H9 (cell line): Measurements from ENCODE around the gene ANKRD55. TPM values are rescaled to one million over a fixed set of nuclear protein-coding genes. Genes with fewer than 3 reads are reported as not detected.

Source experiments
- DNase-seq: peaks from one replicate; pipeline ENCODE4 v3.0.0-alpha.2; 2017
- H2AFZ ChIP-seq: one replicate; pipeline ENCODE4 v1.6.1; 2013; ENCODE audit warnings: mild to moderate bottlenecking, low read length, control low read depth, moderate library complexity
- H2AK5ac ChIP-seq: 2 replicates; pipeline ENCODE4 v1.6.1; 2013; ENCODE audit warnings: low read length, control low read depth, mixed read lengths; ENCODE audit not compliant: insufficient read length
- H2BK120ac ChIP-seq: one replicate; pipeline ENCODE4 v1.6.1; 2013; ENCODE audit warnings: low read depth, mild to moderate bottlenecking, low read length, control low read depth, inconsistent platforms; ENCODE audit not compliant: poor library complexity, severe bottlenecking
- H2BK12ac ChIP-seq: 2 replicates; pipeline ENCODE4 v1.6.1; 2013; ENCODE audit warnings: low read length, control low read depth, mixed read lengths, low read depth; ENCODE audit not compliant: insufficient read length
- H2BK15ac ChIP-seq: 2 replicates; pipeline ENCODE4 v1.6.1; 2013; ENCODE audit warnings: low read depth, low read length, control low read depth
- H2BK20ac ChIP-seq: one replicate; pipeline ENCODE4 v1.6.1; 2013; ENCODE audit warnings: low read depth, mild to moderate bottlenecking, low read length, control low read depth, inconsistent platforms; ENCODE audit not compliant: poor library complexity, severe bottlenecking
- H2BK5ac ChIP-seq: 2 replicates; pipeline ENCODE4 v1.6.1; 2013; ENCODE audit warnings: low read length, control low read depth, mixed read lengths; ENCODE audit not compliant: insufficient read length
- H3K14ac ChIP-seq: 2 replicates; pipeline ENCODE4 v1.6.1; 2013; ENCODE audit warnings: low read length, control low read depth; ENCODE audit not compliant: insufficient read depth
- H3K18ac ChIP-seq: 2 replicates; pipeline ENCODE4 v1.6.1; 2013; ENCODE audit warnings: low read depth, mild to moderate bottlenecking, mixed read lengths, low read length, control low read depth; ENCODE audit not compliant: insufficient read length
- H3K23ac ChIP-seq: 2 replicates; pipeline ENCODE4 v1.6.1; 2013; ENCODE audit warnings: low read length, control low read depth, mixed read lengths, low read depth; ENCODE audit not compliant: insufficient read length
- H3K23me2 ChIP-seq: 2 replicates; pipeline ENCODE4 v1.6.1; 2013; ENCODE audit warnings: low read depth, mild to moderate bottlenecking, mixed read lengths, low read length, control low read depth; ENCODE audit not compliant: insufficient read length, poor library complexity, severe bottlenecking
- H3K27ac ChIP-seq: 2 replicates; pipeline ENCODE4 v1.5.1; 2013; ENCODE audit warnings: low read length, control low read depth, mixed read lengths, low read depth; ENCODE audit not compliant: insufficient read length
- H3K27me3 ChIP-seq: 2 replicates; pipeline ENCODE4 v1.6.1; 2013; ENCODE audit warnings: low read length, control low read depth, inconsistent platforms; ENCODE audit not compliant: insufficient read depth
- H3K4ac ChIP-seq: 2 replicates; pipeline ENCODE4 v1.6.1; 2013; ENCODE audit warnings: low read depth, mild to moderate bottlenecking, control low read depth, inconsistent platforms, low read length, moderate library complexity
- H3K4me1 ChIP-seq: 2 replicates; pipeline ENCODE4 v1.6.1; 2013; ENCODE audit warnings: low read length, control low read depth, inconsistent platforms; ENCODE audit not compliant: insufficient read depth
- H3K4me2 ChIP-seq: 2 replicates; pipeline ENCODE4 v1.6.1; 2013; ENCODE audit warnings: low read length, control low read depth, mixed read lengths; ENCODE audit not compliant: insufficient read length, insufficient read depth
- H3K56ac ChIP-seq: 2 replicates; pipeline ENCODE4 v1.6.1; 2013; ENCODE audit warnings: low read depth, mild to moderate bottlenecking, mixed read lengths, low read length, control low read depth; ENCODE audit not compliant: insufficient read length
- H3K79me1 ChIP-seq: 2 replicates; pipeline ENCODE4 v1.6.1; 2013; ENCODE audit warnings: low read depth, mild to moderate bottlenecking, moderate library complexity, low read length, control low read depth, inconsistent platforms; ENCODE audit not compliant: insufficient read depth, poor library complexity, severe bottlenecking
- H3K79me2 ChIP-seq: 2 replicates; pipeline ENCODE4 v1.6.1; 2013; ENCODE audit warnings: low read length, control low read depth, inconsistent platforms; ENCODE audit not compliant: insufficient read depth
- H3K9ac ChIP-seq: 2 replicates; pipeline ENCODE4 v1.6.1; 2013; ENCODE audit warnings: low read length, control low read depth, mixed read lengths; ENCODE audit not compliant: insufficient read length; ENCODE audit errors: extremely low read depth
- H3K9me3 ChIP-seq: one replicate; pipeline ENCODE4 v1.6.1; 2013; ENCODE audit warnings: low read depth, low read length, inconsistent platforms; ENCODE audit not compliant: control insufficient read depth
- H3T11ph ChIP-seq: one replicate; pipeline ENCODE4 v1.6.1; 2013; ENCODE audit warnings: mild to moderate bottlenecking, low read length, control low read depth, inconsistent platforms
- H4K20me1 ChIP-seq: one replicate; pipeline ENCODE4 v1.6.1; 2013; ENCODE audit not compliant: control insufficient read depth, insufficient read length, insufficient read depth
- H4K5ac ChIP-seq: 2 replicates; pipeline ENCODE4 v1.6.1; 2013; ENCODE audit warnings: low read depth, mild to moderate bottlenecking, mixed read lengths, low read length, control low read depth; ENCODE audit not compliant: insufficient read length
- H4K8ac ChIP-seq: replicated peaks from 2 replicates; pipeline ENCODE4 v1.6.1; 2013; ENCODE audit warnings: low read length, control low read depth, mixed read lengths, low read depth; ENCODE audit not compliant: insufficient read length
- H4K91ac ChIP-seq: 2 replicates; pipeline ENCODE4 v1.6.1; 2013; ENCODE audit warnings: low read depth, mild to moderate bottlenecking, moderate library complexity, mixed read lengths, low read length, control low read depth; ENCODE audit not compliant: insufficient read length
- H3K27ac Mint-ChIP-seq, 3 experiments: 2 replicates in 2 of 3; 3 replicates in 1 of 3; pipeline ENCODE4 v1.8.0; 2020 to 2021; ENCODE audit warnings: mixed read lengths in 3 of 3, mild to moderate bottlenecking in 1 of 3, moderate library complexity in 1 of 3
- H3K27me3 Mint-ChIP-seq: 2 replicates; pipeline ENCODE4 v1.8.0; 2021; ENCODE audit warnings: low read depth, mild to moderate bottlenecking, moderate library complexity, mixed read lengths
- H3K36me3 Mint-ChIP-seq, 3 experiments: 2 replicates in 2 of 3; 3 replicates in 1 of 3; pipeline ENCODE4 v1.8.0; 2020 to 2021; ENCODE audit warnings: low read depth in 3 of 3, mixed read lengths in 3 of 3; ENCODE audit not compliant: insufficient read depth in 1 of 3
- H3K4me1 Mint-ChIP-seq, 2 experiments: 2 replicates each; pipeline ENCODE4 v1.8.0; 2020; ENCODE audit warnings: mixed read lengths in 2 of 2
- H3K4me3 Mint-ChIP-seq, 2 experiments: 2 replicates in 1 of 2; 3 replicates in 1 of 2; pipeline ENCODE4 v1.8.0; 2020 to 2021; ENCODE audit warnings: mild to moderate bottlenecking in 2 of 2, mixed read lengths in 2 of 2, moderate library complexity in 1 of 2
- H3K9me3 Mint-ChIP-seq, 2 experiments: 2 replicates in 1 of 2; 3 replicates in 1 of 2; pipeline ENCODE4 v1.8.0; 2020; ENCODE audit warnings: mild to moderate bottlenecking in 2 of 2, mixed read lengths in 2 of 2, moderate library complexity in 1 of 2
- CTCF ChIP-seq: fragments of 200-600 bp; sonication (generic); conservative IDR thresholded peaks from 3 replicates; pipeline ENCODE4 v1.8.0; 2021; ENCODE audit warnings: antibody characterized with exemption, mild to moderate bottlenecking
- WGBS: extraction: QIAGEN DNeasy Blood & Tissue Kit; methylation state at CpG from one replicate; pipeline ENCODE4 v1.1.7; 2013; ENCODE audit warnings: missing lambda C conversion rate, low lambda C conversion rate, mixed read lengths; ENCODE audit not compliant: insufficient read length; ENCODE audit errors: extremely low coverage; 5-methylcytosine and 5-hydroxymethylcytosine counted together
- total RNA-seq: library from RNA; stranded (reverse); gene quantifications from 2 replicates; pipeline ENCODE4 v1.2.1, GENCODE V29; 2021

ANKRD55 gene
- total RNA-seq, 1 experiment from 2014 or later, result not detected

GRCh38 chr5:56191656-56192055 is 41.5 kb downstream of the ANKRD55 start:
- no peaks in the 10 kb centered on the region for H3K9me3 Mint-ChIP-seq
- no peak for TF ChIP-seq CTCF
- Histone ChIP-seq H4K8ac (no peak overlapping the region), H3K23ac (no peak overlapping the region), H3K56ac (no peak overlapping the region), H4K20me1 (no peaks in the 10 kb centered on the region), H2BK15ac (no peak overlapping the region), H3K79me1 (no peaks in the 10 kb centered on the region), H2BK12ac (no peak overlapping the region), H4K5ac (no peak overlapping the region), H4K91ac (no peak overlapping the region), H3K4ac (no peak overlapping the region), H3K18ac (no peak overlapping the region), H3T11ph (no peak overlapping the region), H3K23me2 (no peaks in the 10 kb centered on the region), H2BK5ac (no peak overlapping the region), H3K9ac (no peak overlapping the region), H3K9me3 (no peaks in the 10 kb centered on the region), H2BK120ac (no peak overlapping the region), H2AK5ac (no peak overlapping the region), H3K4me1 (no peaks in the 10 kb centered on the region), H3K27me3 (no peaks in the 10 kb centered on the region), H3K14ac (no peak overlapping the region), H3K79me2 (no peaks in the 10 kb centered on the region), H3K4me2 (no peak overlapping the region), H2AFZ (no peak overlapping the region), H3K27ac (no peak overlapping the region), H2BK20ac (no peak overlapping the region)
- no peak overlapping the region for H3K4me3 Mint-ChIP-seq
- H3K27ac Mint-ChIP-seq, result no peak overlapping the region
- no peaks in the 10 kb centered on the region for H3K36me3 Mint-ChIP-seq
- no peak for DNase-seq
- peaks cover 9 to 11% of the 10 kb centered on the region in 2 experiments for H3K4me1 Mint-ChIP-seq
- H3K27me3 Mint-ChIP-seq, result no peaks in the 10 kb centered on the region
- no CpG with 5 or more reads among the region's 3 CpGs for WGBS
